WTC11 (cell line): Measurements from ENCODE around the gene NME2. TPM values are rescaled to one million over a fixed set of nuclear protein-coding genes. Genes with fewer than 3 reads are reported as not detected.

Source experiments
- ATAC-seq: fragments of 200-7000 bp; cut with Tn5 transposase; 2 replicates; pipeline ENCODE4 v1.10.0; 2021; ENCODE audit warnings: mild to moderate bottlenecking, moderate library complexity
- CTCF ChIA-PET: fragments of 300-600 bp; sonication (Branson Sonifier 250); formaldehyde crosslinking; loops from one replicate; lab custom pipeline; 2021; ENCODE audit warnings: antibody characterized with exemption; lab: Charles Lee
- POLR2A ChIA-PET: fragments of 350-600 bp; sonication (Branson Sonifier 250); formaldehyde crosslinking; loops from one replicate; lab custom pipeline; 2021; ENCODE audit warnings: antibody characterized with exemption; lab: Charles Lee
- DNase-seq: peaks from one replicate; pipeline ENCODE4 v3.0.0; 2021; ENCODE audit warnings: low spot score
- H3K27ac Mint-ChIP-seq: 2 replicates; pipeline ENCODE4 v1.8.0; 2021; ENCODE audit warnings: mixed read lengths
- H3K27me3 Mint-ChIP-seq: 2 replicates; pipeline ENCODE4 v1.8.0; 2021; ENCODE audit warnings: low read depth, mild to moderate bottlenecking, moderate library complexity, mixed read lengths
- H3K36me3 Mint-ChIP-seq: 2 replicates; pipeline ENCODE4 v1.8.0; 2021; ENCODE audit warnings: mixed read lengths
- H3K4me1 Mint-ChIP-seq: 2 replicates; pipeline ENCODE4 v1.8.0; 2022; ENCODE audit warnings: mixed read lengths
- H3K4me3 Mint-ChIP-seq: 2 replicates; pipeline ENCODE4 v1.8.0; 2021; ENCODE audit warnings: mild to moderate bottlenecking, moderate library complexity, mixed read lengths
- H3K9me3 Mint-ChIP-seq: 2 replicates; pipeline ENCODE4 v1.8.0; 2021; ENCODE audit warnings: mixed read lengths
- E2F4 ChIP-seq: sonication (generic); formaldehyde crosslinking; IDR thresholded peaks from 2 replicates; pipeline ENCODE4 v1.8.1; 2022; ENCODE audit warnings: low read depth, mild to moderate bottlenecking, moderate library complexity, missing genetic modification reagents, borderline replicate concordance
- ESRRA ChIP-seq: sonication (generic); formaldehyde crosslinking; IDR thresholded peaks from 2 replicates; pipeline ENCODE4 v1.8.1; 2022; ENCODE audit warnings: mild to moderate bottlenecking, missing genetic modification reagents, borderline replicate concordance
- FOXK1 ChIP-seq: sonication (generic); formaldehyde crosslinking; IDR thresholded peaks from 2 replicates; pipeline ENCODE4 v1.8.0; 2022; ENCODE audit warnings: mild to moderate bottlenecking, moderate library complexity, missing genetic modification reagents
- HMGA2 ChIP-seq: fragments of 250-450 bp; sonication (Bioruptor Pico); IDR thresholded peaks from 2 replicates; pipeline ENCODE4 v1.4.0; 2021; ENCODE audit warnings: mild to moderate bottlenecking, moderate library complexity
- JAZF1 ChIP-seq: fragments of 250-450 bp; sonication (Bioruptor Pico); IDR thresholded peaks from 2 replicates; pipeline ENCODE4 v1.9.0; 2021; ENCODE audit warnings: moderate library complexity, mild to moderate bottlenecking, inconsistent platforms
- JUN ChIP-seq: sonication (generic); formaldehyde crosslinking; IDR thresholded peaks from 2 replicates; pipeline ENCODE4 v1.8.0; 2023; ENCODE audit warnings: mild to moderate bottlenecking, missing genetic modification reagents
- NFYB ChIP-seq: sonication (generic); formaldehyde crosslinking; conservative IDR thresholded peaks from 2 replicates; pipeline ENCODE4 v1.8.0; 2022; ENCODE audit warnings: low read depth, missing genetic modification reagents
- OVOL2 ChIP-seq: fragments of 250-450 bp; sonication (Bioruptor Pico); IDR thresholded peaks from 2 replicates; pipeline ENCODE4 v1.9.0; 2021; ENCODE audit warnings: mild to moderate bottlenecking, borderline replicate concordance
- PREB ChIP-seq: sonication (generic); formaldehyde crosslinking; IDR thresholded peaks from 2 replicates; pipeline ENCODE4 v1.8.1; 2022; ENCODE audit warnings: mild to moderate bottlenecking, missing genetic modification reagents, moderate library complexity, borderline replicate concordance
- RORB ChIP-seq: fragments of 250-450 bp; sonication (Bioruptor Pico); IDR thresholded peaks from 2 replicates; pipeline ENCODE4 v1.9.0; 2021; ENCODE audit warnings: mild to moderate bottlenecking
- SMAD3 ChIP-seq: sonication (generic); formaldehyde crosslinking; IDR thresholded peaks from 2 replicates; pipeline ENCODE4 v1.8.0; 2022; ENCODE audit warnings: missing genetic modification reagents, mild to moderate bottlenecking, borderline replicate concordance
- SMAD4 ChIP-seq: sonication (generic); formaldehyde crosslinking; IDR thresholded peaks from 2 replicates; pipeline ENCODE4 v1.8.0; 2022; ENCODE audit warnings: mild to moderate bottlenecking, missing genetic modification reagents
- SP1 ChIP-seq: sonication (generic); formaldehyde crosslinking; conservative IDR thresholded peaks from 2 replicates; pipeline ENCODE4 v1.8.1; 2022; ENCODE audit warnings: missing genetic modification reagents
- USF2 ChIP-seq: sonication (generic); formaldehyde crosslinking; IDR thresholded peaks from 2 replicates; pipeline ENCODE4 v1.8.1; 2023; ENCODE audit warnings: mild to moderate bottlenecking, missing genetic modification reagents, moderate library complexity
- ZBTB21 ChIP-seq: sonication (generic); formaldehyde crosslinking; IDR thresholded peaks from 2 replicates; pipeline ENCODE4 v1.8.1; 2023; ENCODE audit warnings: mild to moderate bottlenecking, missing genetic modification reagents, borderline replicate concordance
- ZNF121 ChIP-seq: sonication (generic); formaldehyde crosslinking; IDR thresholded peaks from 2 replicates; pipeline ENCODE4 v1.8.0; 2023; ENCODE audit warnings: missing genetic modification reagents
- ZNF219 ChIP-seq: sonication (generic); formaldehyde crosslinking; IDR thresholded peaks from 2 replicates; pipeline ENCODE4 v1.8.0; 2023; ENCODE audit warnings: missing genetic modification reagents, mild to moderate bottlenecking, borderline replicate concordance
- total RNA-seq: library from RNA; stranded (reverse); gene quantifications from 3 replicates; pipeline ENCODE4 v1.2.3, GENCODE V29; 2021
- TF ChIP-seq, protein P1 (sequence below): sonication (generic); formaldehyde crosslinking; IDR thresholded peaks from 2 replicates; pipeline ENCODE4 v1.8.1; 2023; ENCODE audit warnings: mild to moderate bottlenecking, missing genetic modification reagents
- TF ChIP-seq, protein P2 (sequence below): sonication (generic); formaldehyde crosslinking; IDR thresholded peaks from 2 replicates; pipeline ENCODE4 v1.8.1; 2023; ENCODE audit warnings: mild to moderate bottlenecking, missing genetic modification reagents, moderate library complexity
- TF ChIP-seq, protein P3 (sequence below): sonication (generic); formaldehyde crosslinking; IDR thresholded peaks from 2 replicates; pipeline ENCODE4 v1.8.0; 2022; ENCODE audit warnings: mild to moderate bottlenecking, missing genetic modification reagents

Gene NME2
- total RNA-seq, 1 experiment from 2014 or later: 746 TPM

DNA sequence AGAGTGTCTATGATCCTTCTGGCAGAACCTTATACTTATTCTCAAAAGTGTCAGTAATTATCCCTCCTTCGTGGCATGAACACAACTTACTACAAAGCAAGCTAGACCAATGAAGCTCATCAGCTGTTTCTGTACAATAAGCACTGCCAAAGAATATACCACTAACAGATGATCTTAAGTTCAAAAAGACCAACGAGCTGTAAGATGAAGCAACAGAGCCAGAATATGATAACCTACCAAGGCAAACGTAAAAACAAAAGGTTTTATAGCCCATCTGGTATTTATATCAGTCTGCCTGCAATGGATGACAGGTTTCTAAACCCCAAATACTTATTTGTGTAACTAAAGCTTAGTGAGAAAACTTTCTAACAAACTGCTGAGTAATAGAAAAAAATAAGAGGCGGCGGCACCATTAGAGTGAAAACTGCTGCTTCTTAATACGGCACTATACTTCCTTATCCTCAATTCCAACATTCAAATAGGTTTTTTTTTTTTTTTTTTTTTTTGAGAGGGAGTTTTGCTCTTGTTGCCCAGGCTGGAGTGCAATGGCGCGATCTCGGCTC, 22.1 kb downstream of the NME2 start (continued):
- no peak for TF ChIP-seq ZNF219 (CRISPR knock-in tag)

DNA sequence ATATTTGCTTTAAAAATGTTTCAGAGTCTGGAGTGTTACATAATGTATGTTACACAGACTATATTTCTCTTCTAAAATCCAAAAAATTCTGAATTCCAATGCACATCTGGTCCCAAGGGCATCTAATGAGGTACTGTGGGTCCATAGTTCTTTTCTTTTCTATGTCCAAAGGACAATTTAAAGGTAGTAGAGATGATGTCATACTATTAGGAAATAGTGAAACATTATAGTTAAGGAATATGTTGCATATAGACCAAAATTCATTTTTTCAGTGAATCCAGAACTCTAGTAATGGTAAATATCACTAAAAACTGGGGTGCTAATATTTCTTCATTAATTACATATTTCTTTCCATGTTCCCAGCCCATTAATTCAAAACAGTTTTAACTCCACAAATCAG, 23.0 kb downstream of the NME2 start:
- no peaks in the 10 kb centered on the region for H3K27me3 Mint-ChIP-seq
- H3K9me3 Mint-ChIP-seq: no peaks in the 10 kb centered on the region
- H3K4me3 Mint-ChIP-seq: no peak overlapping the region
- ChIA-PET CTCF (no interaction called here), POLR2A (no interaction called here)
- no peak for TF ChIP-seq SMAD4 (CRISPR knock-in tag)
- H3K4me1 Mint-ChIP-seq: no peaks in the 10 kb centered on the region
- ATAC-seq (no peak), DNase-seq (no peak)
- no peak overlapping the region for H3K27ac Mint-ChIP-seq
- peaks cover 63% of the 10 kb centered on the region for H3K36me3 Mint-ChIP-seq

- peaks cover 61% of the 10 kb centered on the region for H3K36me3 Mint-ChIP-seq
- DNase-seq (no peak), ATAC-seq (no peak)
- H3K27ac Mint-ChIP-seq: no peak overlapping the region
- H3K4me1 Mint-ChIP-seq: no peaks in the 10 kb centered on the region
- TF ChIP-seq, protein P1, sequence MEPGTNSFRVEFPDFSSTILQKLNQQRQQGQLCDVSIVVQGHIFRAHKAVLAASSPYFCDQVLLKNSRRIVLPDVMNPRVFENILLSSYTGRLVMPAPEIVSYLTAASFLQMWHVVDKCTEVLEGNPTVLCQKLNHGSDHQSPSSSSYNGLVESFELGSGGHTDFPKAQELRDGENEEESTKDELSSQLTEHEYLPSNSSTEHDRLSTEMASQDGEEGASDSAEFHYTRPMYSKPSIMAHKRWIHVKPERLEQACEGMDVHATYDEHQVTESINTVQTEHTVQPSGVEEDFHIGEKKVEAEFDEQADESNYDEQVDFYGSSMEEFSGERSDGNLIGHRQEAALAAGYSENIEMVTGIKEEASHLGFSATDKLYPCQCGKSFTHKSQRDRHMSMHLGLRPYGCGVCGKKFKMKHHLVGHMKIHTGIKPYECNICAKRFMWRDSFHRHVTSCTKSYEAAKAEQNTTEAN: no peak
- TF ChIP-seq HMGA2 (no peak), OVOL2 (CRISPR knock-in tag) (no peak), USF2 (no peak), JAZF1 (CRISPR knock-in tag) (no peak), SP1 (CRISPR knock-in tag) (no peak), E2F4 (CRISPR knock-in tag) (no peak)
- H3K9me3 Mint-ChIP-seq: no peaks in the 10 kb centered on the region
- ChIA-PET POLR2A (no interaction called here), CTCF (no interaction called here)
- H3K4me3 Mint-ChIP-seq: no peak overlapping the region
- no peaks in the 10 kb centered on the region for H3K27me3 Mint-ChIP-seq
Observed at GRCh38 chr17:51189628-51190027, 23.4 kb downstream of the NME2 start.

DNA sequence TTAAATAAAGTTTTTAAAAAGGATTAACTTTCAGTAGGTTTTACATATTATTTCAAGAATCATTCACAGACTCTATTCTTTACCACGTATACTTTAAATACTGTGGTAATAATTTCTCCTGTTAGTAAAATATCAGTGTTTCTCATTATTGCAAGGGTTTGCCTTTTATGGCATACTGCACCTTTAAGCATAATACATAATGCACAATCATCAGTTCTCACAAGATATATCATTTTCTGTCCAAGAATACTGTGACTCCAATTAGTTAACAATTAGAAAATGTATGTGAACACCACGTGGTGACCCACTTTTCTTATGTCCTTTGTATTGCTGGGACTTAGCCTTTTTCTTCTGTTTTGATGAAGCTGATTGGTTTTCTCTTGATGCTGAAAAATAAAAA, 25.7 kb downstream of the NME2 start:
- DNase-seq (no peak), ATAC-seq (no peak)
- POLR2A ChIA-PET: no interaction called here
- no peaks in the 10 kb centered on the region for H3K4me1 Mint-ChIP-seq
- no peaks in the 10 kb centered on the region for H3K27me3 Mint-ChIP-seq
- TF ChIP-seq SMAD4 (CRISPR knock-in tag) (no peak), ZBTB21 (CRISPR knock-in tag) (no peak), ESRRA (no peak), FOXK1 (CRISPR knock-in tag) (no peak), RORB (CRISPR knock-in tag) (no peak), ZNF121 (no peak), NFYB (CRISPR knock-in tag) (no peak), SMAD3 (no peak), PREB (no peak), JUN (no peak)
- TF ChIP-seq, protein P2, sequence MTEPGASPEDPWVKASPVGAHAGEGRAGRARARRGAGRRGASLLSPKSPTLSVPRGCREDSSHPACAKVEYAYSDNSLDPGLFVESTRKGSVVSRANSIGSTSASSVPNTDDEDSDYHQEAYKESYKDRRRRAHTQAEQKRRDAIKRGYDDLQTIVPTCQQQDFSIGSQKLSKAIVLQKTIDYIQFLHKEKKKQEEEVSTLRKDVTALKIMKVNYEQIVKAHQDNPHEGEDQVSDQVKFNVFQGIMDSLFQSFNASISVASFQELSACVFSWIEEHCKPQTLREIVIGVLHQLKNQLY (CRISPR knock-in tag): no peak
- TF ChIP-seq, protein P3, sequence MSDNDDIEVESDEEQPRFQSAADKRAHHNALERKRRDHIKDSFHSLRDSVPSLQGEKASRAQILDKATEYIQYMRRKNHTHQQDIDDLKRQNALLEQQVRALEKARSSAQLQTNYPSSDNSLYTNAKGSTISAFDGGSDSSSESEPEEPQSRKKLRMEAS (CRISPR knock-in tag): no peak
- no peak overlapping the region for H3K4me3 Mint-ChIP-seq
- peaks cover 55% of the 10 kb centered on the region for H3K36me3 Mint-ChIP-seq
- H3K27ac Mint-ChIP-seq: no peak overlapping the region
- CTCF ChIA-PET: no interaction called here
- H3K9me3 Mint-ChIP-seq: no peaks in the 10 kb centered on the region
